ENCODE measurements around the gene KY.

DNA sequence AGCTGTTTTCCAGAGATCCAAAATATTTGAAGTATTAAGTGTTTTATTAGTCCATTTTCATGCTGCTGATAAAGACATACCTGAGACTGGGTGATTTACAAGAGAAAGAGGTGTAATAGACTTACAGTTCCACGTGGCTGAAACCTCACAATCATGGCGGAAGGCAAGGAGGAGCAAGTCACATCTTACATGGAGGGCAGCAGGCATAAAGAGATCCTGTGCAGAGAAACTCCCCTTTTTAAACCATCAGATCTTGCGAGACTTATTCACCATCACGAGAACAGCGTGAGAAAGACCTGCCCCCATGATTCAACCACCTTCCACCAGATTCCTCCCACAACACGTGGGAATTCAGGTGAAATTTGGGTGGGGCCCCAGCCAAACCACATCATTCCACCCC, 82.0 kb downstream of the KY start:
- TF ChIP-seq, protein P1, sequence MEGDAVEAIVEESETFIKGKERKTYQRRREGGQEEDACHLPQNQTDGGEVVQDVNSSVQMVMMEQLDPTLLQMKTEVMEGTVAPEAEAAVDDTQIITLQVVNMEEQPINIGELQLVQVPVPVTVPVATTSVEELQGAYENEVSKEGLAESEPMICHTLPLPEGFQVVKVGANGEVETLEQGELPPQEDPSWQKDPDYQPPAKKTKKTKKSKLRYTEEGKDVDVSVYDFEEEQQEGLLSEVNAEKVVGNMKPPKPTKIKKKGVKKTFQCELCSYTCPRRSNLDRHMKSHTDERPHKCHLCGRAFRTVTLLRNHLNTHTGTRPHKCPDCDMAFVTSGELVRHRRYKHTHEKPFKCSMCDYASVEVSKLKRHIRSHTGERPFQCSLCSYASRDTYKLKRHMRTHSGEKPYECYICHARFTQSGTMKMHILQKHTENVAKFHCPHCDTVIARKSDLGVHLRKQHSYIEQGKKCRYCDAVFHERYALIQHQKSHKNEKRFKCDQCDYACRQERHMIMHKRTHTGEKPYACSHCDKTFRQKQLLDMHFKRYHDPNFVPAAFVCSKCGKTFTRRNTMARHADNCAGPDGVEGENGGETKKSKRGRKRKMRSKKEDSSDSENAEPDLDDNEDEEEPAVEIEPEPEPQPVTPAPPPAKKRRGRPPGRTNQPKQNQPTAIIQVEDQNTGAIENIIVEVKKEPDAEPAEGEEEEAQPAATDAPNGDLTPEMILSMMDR (optimal IDR thresholded peaks at IDR 0.05 in 1 of 3, IDR thresholded peaks at IDR 0.05 in 1 of 3, conservative IDR thresholded peaks at IDR 0.05 in 1 of 3; ENCODE audit: extremely low read depth in 1 of 3, insufficient read depth in 2 of 3, low read length in 3 of 3) = no peak
- no peak for TF ChIP-seq EZH2 (IDR thresholded peaks at IDR 0.05; ENCODE audit: low read length)

All from keratinocyte (primary cell).